OCI-LY7 (cell line): ENCODE results near the gene WDR86. TPM values are rescaled to one million over a fixed set of nuclear protein-coding genes. Genes with fewer than 3 reads are reported as not detected.

Experiments
- BruUV-seq: library from RNA; stranded (reverse); fragments of 400-500 nt; replicated peaks from 2 replicates; lab custom pipeline; 2021; lab: Mats Ljungman, UMichigan
- CTCF ChIA-PET: fragments of 300-600 bp; sonication (Branson Sonifier 250); formaldehyde crosslinking; loops from one replicate; lab custom pipeline; 2022; ENCODE audit warnings: antibody characterized with exemption; ENCODE audit not compliant: unreplicated experiment; lab: Charles Lee
- POLR2A ChIA-PET: fragments of 300-600 bp; sonication (Branson Sonifier 250); formaldehyde crosslinking; loops from one replicate; lab custom pipeline; 2022; ENCODE audit warnings: antibody characterized with exemption; lab: Charles Lee
- DNase-seq: peaks from one replicate; pipeline ENCODE4 v3.0.0-alpha.2; 2015; ENCODE audit warnings: low spot score
- H2AFZ ChIP-seq: fragments of 200-600 bp; sonication (generic), shearing (Covaris generic); 2 replicates; pipeline ENCODE4 v1.6.1; 2014; ENCODE audit warnings: mild to moderate bottlenecking, antibody characterized with exemption, low read length, moderate library complexity
- H3K27ac ChIP-seq: fragments of 200-600 bp; sonication (generic); 2 replicates; pipeline ENCODE4 v1.5.1; 2014; ENCODE audit warnings: mixed run types, low read depth, mild to moderate bottlenecking, moderate library complexity, low read length, inconsistent platforms; ENCODE audit not compliant: poor library complexity, severe bottlenecking
- H3K36me3 ChIP-seq: fragments of 200-600 bp; sonication (generic); 2 replicates; pipeline ENCODE4 v1.6.1; 2014; ENCODE audit warnings: mild to moderate bottlenecking, antibody characterized with exemption, low read length, moderate library complexity, mixed read lengths; ENCODE audit not compliant: insufficient read depth
- H3K4me1 ChIP-seq: fragments of 200-600 bp; sonication (generic); 2 replicates; pipeline ENCODE4 v1.5.1; 2014; ENCODE audit warnings: mild to moderate bottlenecking, low read length; ENCODE audit not compliant: insufficient read depth, poor library complexity, severe bottlenecking
- H3K4me2 ChIP-seq: fragments of 200-600 bp; sonication (generic); 2 replicates; pipeline ENCODE4 v1.6.1; 2014; ENCODE audit warnings: mild to moderate bottlenecking, low read length
- H3K4me3 ChIP-seq: fragments of 200-600 bp; sonication (generic); 2 replicates; pipeline ENCODE4 v1.5.1; 2014; ENCODE audit warnings: mild to moderate bottlenecking, low read depth, low read length; ENCODE audit not compliant: poor library complexity, severe bottlenecking
- H3K79me2 ChIP-seq: fragments of 200-600 bp; sonication (generic); 2 replicates; pipeline ENCODE4 v1.6.1; 2016; ENCODE audit warnings: low read depth, mild to moderate bottlenecking, low read length, moderate library complexity, mixed read lengths; ENCODE audit not compliant: insufficient read depth
- H3K9me2 ChIP-seq: fragments of 200-600 bp; sonication (generic); 2 replicates; pipeline ENCODE4 v1.6.1; 2016; ENCODE audit warnings: mild to moderate bottlenecking, low read length, mixed read lengths; ENCODE audit not compliant: insufficient read depth
- H3K9me3 ChIP-seq: fragments of 200-600 bp; sonication (generic); 2 replicates; pipeline ENCODE4 v1.6.1; 2014; ENCODE audit warnings: mild to moderate bottlenecking, mixed run types, low read length, mixed read lengths
- H4K20me1 ChIP-seq: fragments of 200-600 bp; sonication (generic); 2 replicates; pipeline ENCODE4 v1.6.1; 2014; ENCODE audit warnings: mild to moderate bottlenecking, antibody characterized with exemption, low read length, moderate library complexity, mixed read lengths; ENCODE audit not compliant: insufficient read depth
- EZH2phosphoT487 ChIP-seq: fragments of 200-600 bp; sonication (generic); IDR thresholded peaks from 2 replicates; pipeline ENCODE4 v1.6.1; 2018; ENCODE audit warnings: low read depth, borderline replicate concordance, mild to moderate bottlenecking, mixed run types, antibody characterized with exemption, low read length, moderate library complexity, mixed read lengths
- intact Hi-C: fragments of 100-400 bp; cut with micrococcal nuclease; formaldehyde crosslinking; loops from one replicate; pipeline ENCODE4 v1.10.0; 2022; ENCODE audit not compliant: unreplicated experiment
- total RNA-seq, 2 experiments: library from RNA; depleted of rRNA in 1 of 2; stranded (reverse); fragments of >200 nt in 1 of 2; shearing (Covaris generic) in 1 of 2; gene quantifications; 2 replicates each; pipeline ENCODE4 v1.2.3, GENCODE V29; 2014 to 2022
- TF ChIP-seq, protein P1 (sequence below): fragments of 200-600 bp; sonication (generic); conservative IDR thresholded peaks from 2 replicates; pipeline ENCODE4 v1.5.1; 2014; ENCODE audit warnings: mild to moderate bottlenecking, antibody characterized with exemption, low read length, moderate library complexity, mixed read lengths

The WDR86 gene
- total RNA-seq, 2 experiments from 2014 or later, result 0.44 to 0.51 TPM

DNA sequence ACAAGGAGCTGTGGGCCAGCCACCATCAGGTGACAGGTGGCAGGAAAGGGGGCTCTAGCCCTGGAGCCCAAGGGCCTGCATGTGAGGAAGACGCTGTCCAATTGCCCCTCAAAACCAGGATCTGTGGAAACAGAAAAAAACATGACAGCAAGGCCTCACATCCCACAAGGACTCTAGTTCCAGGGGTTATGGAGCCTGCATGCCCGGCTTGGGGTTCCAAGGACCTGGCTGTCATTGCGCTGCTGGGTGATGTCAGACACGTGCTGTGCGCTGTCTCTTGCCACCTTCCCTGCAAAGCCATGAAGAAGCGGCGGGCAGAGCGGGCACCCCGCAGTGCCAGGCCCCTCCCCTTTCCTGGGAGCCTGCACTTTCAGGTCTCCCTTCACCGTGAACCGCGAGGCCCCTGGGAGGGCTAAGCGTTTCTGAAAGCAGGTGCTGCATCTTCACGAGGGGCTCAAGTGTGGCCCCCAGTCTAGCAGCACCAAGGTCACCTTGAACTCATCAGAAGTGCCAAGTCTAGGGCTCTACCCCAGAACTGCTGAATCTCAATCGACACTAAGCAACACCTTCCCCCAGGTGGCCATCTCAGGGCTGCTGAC is 45.2 kb upstream of the WDR86 start:
- no peak overlapping the region for H3K4me3 ChIP-seq
- H4K20me1 ChIP-seq, result no peaks in the 10 kb centered on the region
- H3K4me2 ChIP-seq, result no peak overlapping the region
- ChIA-PET CTCF (no interaction called here), POLR2A (interaction anchor here (0.6 kb wide), 1 partner anchor 61 kb away, joined by 4 read pairs; no protein-coding TSS in a partner anchor)
- no peak overlapping the region for H3K27ac ChIP-seq
- BruUV-seq, result no TSS peak
- no peaks in the 10 kb centered on the region for H3K4me1 ChIP-seq
- no peaks in the 10 kb centered on the region for H3K36me3 ChIP-seq
- H3K9me3 ChIP-seq, result no peaks in the 10 kb centered on the region
- H3K9me2 ChIP-seq, result no peaks in the 10 kb centered on the region
- intact Hi-C loops, result no loop called here
- TF ChIP-seq, protein P1, sequence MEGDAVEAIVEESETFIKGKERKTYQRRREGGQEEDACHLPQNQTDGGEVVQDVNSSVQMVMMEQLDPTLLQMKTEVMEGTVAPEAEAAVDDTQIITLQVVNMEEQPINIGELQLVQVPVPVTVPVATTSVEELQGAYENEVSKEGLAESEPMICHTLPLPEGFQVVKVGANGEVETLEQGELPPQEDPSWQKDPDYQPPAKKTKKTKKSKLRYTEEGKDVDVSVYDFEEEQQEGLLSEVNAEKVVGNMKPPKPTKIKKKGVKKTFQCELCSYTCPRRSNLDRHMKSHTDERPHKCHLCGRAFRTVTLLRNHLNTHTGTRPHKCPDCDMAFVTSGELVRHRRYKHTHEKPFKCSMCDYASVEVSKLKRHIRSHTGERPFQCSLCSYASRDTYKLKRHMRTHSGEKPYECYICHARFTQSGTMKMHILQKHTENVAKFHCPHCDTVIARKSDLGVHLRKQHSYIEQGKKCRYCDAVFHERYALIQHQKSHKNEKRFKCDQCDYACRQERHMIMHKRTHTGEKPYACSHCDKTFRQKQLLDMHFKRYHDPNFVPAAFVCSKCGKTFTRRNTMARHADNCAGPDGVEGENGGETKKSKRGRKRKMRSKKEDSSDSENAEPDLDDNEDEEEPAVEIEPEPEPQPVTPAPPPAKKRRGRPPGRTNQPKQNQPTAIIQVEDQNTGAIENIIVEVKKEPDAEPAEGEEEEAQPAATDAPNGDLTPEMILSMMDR, result no peak
- TF ChIP-seq EZH2phosphoT487, result no peak
- no peaks in the 10 kb centered on the region for H3K79me2 ChIP-seq
- no peak overlapping the region for H2AFZ ChIP-seq
- DNase-seq, result no peak

DNA sequence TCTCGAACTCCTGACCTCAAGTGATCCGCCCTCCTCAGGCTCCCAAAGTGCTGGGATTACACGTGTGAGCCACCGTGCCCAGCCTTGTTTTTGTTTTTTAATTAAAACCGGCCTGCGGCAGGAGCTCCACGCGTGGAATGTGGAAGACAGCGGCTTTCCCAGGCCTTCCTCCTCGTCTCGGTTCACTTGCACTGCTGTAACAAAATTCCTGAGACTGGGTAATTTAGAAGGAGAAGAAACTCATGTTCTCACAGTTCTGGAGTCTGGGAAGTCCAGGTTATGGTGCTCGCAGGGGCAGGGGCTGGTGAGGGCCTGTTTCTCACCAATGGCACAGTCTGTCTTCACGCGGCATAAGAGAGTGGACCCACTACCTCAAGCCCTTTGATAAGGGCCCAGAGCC is 44.5 kb upstream of the WDR86 start:
- DNase-seq, result no peak
- H3K36me3 ChIP-seq, result no peaks in the 10 kb centered on the region
- POLR2A ChIA-PET, result no interaction called here
- CTCF ChIA-PET, result no interaction called here
- no peaks in the 10 kb centered on the region for H3K4me1 ChIP-seq
- intact Hi-C loops, result no loop called here
- H3K4me3 ChIP-seq, result no peak overlapping the region
- no peaks in the 10 kb centered on the region for H4K20me1 ChIP-seq
- no peaks in the 10 kb centered on the region for H3K9me2 ChIP-seq
- no peak for TF ChIP-seq EZH2phosphoT487
- TF ChIP-seq, protein P1, result no peak
- no peak overlapping the region for H2AFZ ChIP-seq
- no peaks in the 10 kb centered on the region for H3K9me3 ChIP-seq
- BruUV-seq, result no TSS peak
- no peak overlapping the region for H3K4me2 ChIP-seq
- no peaks in the 10 kb centered on the region for H3K79me2 ChIP-seq
- H3K27ac ChIP-seq, result no peak overlapping the region

GRCh38 chr7:151453326-151453791 is 43.5 kb upstream of the WDR86 start:
- Histone ChIP-seq H3K4me3 (no peak overlapping the region), H3K79me2 (no peaks in the 10 kb centered on the region), H2AFZ (no peak overlapping the region), H4K20me1 (no peaks in the 10 kb centered on the region), H3K36me3 (no peaks in the 10 kb centered on the region), H3K4me1 (no peaks in the 10 kb centered on the region), H3K9me2 (no peaks in the 10 kb centered on the region), H3K4me2 (no peak overlapping the region), H3K9me3 (no peaks in the 10 kb centered on the region), H3K27ac (no peak overlapping the region)
- TF ChIP-seq, protein P1, result no peak
- TF ChIP-seq EZH2phosphoT487, result no peak
- no peak for DNase-seq
- intact Hi-C loops, result no loop called here
- ChIA-PET POLR2A (no interaction called here), CTCF (no interaction called here)
- no TSS peak for BruUV-seq
